ENCODE data around the gene MGLL. TPM values are rescaled to one million over a fixed set of nuclear protein-coding genes. Genes with fewer than 3 reads are reported as not detected.
A peak's percentile ranks its signal among the peaks of the same experiment; 100 is the strongest.

The MGLL gene
- 100 to 1,000 TPM; 212 to 515 (median 221) TPM for total RNA-seq
- long read RNA-seq, donor 1, full-length matches to known transcripts, result 166 of 450 reads
- long read RNA-seq, donor 1, partial matches to known transcripts, result 20 of 450 reads
- long read RNA-seq, donor 1, other reads (novel, unspliced or antisense), result 264 of 450 reads
- long read RNA-seq, donor 2, full-length matches to known transcripts, result 112 of 277 reads
- long read RNA-seq, donor 2, partial matches to known transcripts, result 12 of 277 reads
- long read RNA-seq, donor 2, other reads (novel, unspliced or antisense), result 153 of 277 reads

- H3K9me3 ChIP-seq, result no peaks in the 10 kb centered on the region
- intact Hi-C loops (cut with DNase I, micrococcal nuclease), result no loop called here
- peaks cover 27% of the 10 kb centered on the region for H3K4me1 ChIP-seq (ENCODE audit: low read depth)
- ATAC-seq, result peak; percentile 35
- H3K36me3 ChIP-seq (ENCODE audit: low read depth), result no peaks in the 10 kb centered on the region
- H3K4me3 ChIP-seq, result peak within 1 kb of the TSS; percentile 49
- peak in 2 of 3 donors; percentile 67 to 77 for DNase-seq
- TF ChIP-seq, protein P1, sequence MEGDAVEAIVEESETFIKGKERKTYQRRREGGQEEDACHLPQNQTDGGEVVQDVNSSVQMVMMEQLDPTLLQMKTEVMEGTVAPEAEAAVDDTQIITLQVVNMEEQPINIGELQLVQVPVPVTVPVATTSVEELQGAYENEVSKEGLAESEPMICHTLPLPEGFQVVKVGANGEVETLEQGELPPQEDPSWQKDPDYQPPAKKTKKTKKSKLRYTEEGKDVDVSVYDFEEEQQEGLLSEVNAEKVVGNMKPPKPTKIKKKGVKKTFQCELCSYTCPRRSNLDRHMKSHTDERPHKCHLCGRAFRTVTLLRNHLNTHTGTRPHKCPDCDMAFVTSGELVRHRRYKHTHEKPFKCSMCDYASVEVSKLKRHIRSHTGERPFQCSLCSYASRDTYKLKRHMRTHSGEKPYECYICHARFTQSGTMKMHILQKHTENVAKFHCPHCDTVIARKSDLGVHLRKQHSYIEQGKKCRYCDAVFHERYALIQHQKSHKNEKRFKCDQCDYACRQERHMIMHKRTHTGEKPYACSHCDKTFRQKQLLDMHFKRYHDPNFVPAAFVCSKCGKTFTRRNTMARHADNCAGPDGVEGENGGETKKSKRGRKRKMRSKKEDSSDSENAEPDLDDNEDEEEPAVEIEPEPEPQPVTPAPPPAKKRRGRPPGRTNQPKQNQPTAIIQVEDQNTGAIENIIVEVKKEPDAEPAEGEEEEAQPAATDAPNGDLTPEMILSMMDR (IDR thresholded peaks at IDR 0.05), result no peak
These were observed at the start of gene MGLL for GRCh38 chr3:127822041-127822681. TSS of gene MGLL (minus strand) at chr3:127822515. CDS start at chr3:127822318, 197 bp downstream.

- intact Hi-C loops (cut with DNase I, micrococcal nuclease), result no loop called here
- ATAC-seq, result no peak
- Histone ChIP-seq H3K9me3 (no peaks in the 10 kb centered on the region), H3K4me3 (no peak overlapping the region), H3K36me3 (ENCODE audit: low read depth) (no peaks in the 10 kb centered on the region), H3K4me1 (ENCODE audit: low read depth) (no peaks in the 10 kb centered on the region)
- TF ChIP-seq, protein P1 (IDR thresholded peaks at IDR 0.05), result no peak
- no peak for DNase-seq
These were observed 47.8 kb upstream of the MGLL start for GRCh38 chr3:127870156-127870555.

- intact Hi-C loops (cut with DNase I, micrococcal nuclease), result no loop called here
- H3K4me1 ChIP-seq (ENCODE audit: low read depth), result no peaks in the 10 kb centered on the region
- H3K4me3 ChIP-seq, result no peak overlapping the region
- no peak for ATAC-seq
- no peaks in the 10 kb centered on the region for H3K36me3 ChIP-seq (ENCODE audit: low read depth)
- DNase-seq, result no peak
- TF ChIP-seq, protein P1 (IDR thresholded peaks at IDR 0.05), result no peak
- no peaks in the 10 kb centered on the region for H3K9me3 ChIP-seq
These were observed 45.7 kb upstream of the MGLL start for GRCh38 chr3:127867986-127868385.

DNA sequence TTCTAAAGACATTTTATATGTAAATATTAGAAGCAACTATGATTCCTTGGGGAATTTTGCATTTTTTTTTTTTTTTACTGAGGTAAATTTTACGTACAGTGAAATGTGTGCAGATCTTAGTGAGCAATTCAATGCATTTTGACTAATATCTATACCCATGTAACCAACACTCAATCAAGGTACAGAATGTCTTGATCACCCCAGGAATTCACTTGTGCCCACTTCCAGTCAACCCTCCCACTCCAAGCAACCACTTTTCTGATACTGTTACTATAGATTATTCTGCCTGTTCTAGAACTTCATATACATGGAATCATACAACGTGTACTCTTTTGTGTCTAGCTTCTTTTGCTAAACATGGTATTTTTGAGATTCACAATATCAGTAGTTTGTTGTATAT is 45.1 kb upstream of the MGLL start:
- intact Hi-C loops (cut with DNase I, micrococcal nuclease), result no loop called here
- ATAC-seq, result no peak

DNA sequence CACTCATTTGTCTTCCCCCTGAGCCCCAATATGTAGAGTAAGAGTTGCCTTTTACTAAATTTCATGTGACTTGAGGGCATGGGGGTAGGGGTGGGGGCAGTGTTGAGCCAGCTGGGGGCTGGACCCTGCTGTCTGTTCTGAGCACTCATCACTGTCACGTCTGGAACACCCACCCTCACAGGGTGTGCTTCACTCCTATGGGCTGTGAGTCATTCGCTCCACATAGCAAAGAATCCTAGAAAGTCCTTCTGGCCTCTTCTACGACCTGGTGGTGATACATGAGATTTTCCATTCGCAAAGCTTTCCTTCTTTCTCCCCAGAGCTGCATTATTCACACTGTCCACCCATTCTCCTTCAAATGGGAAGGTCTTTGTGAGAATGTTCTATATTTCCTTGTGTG is 43.6 kb upstream of the MGLL start:
- H3K9me3 ChIP-seq, result no peaks in the 10 kb centered on the region
- H3K36me3 ChIP-seq (ENCODE audit: low read depth), result no peaks in the 10 kb centered on the region
- TF ChIP-seq, protein P1 (IDR thresholded peaks at IDR 0.05), result no peak
- ATAC-seq, result no peak
- H3K4me1 ChIP-seq (ENCODE audit: low read depth), result no peaks in the 10 kb centered on the region
- DNase-seq, result no peak
- H3K4me3 ChIP-seq, result no peak overlapping the region
- intact Hi-C loops (cut with DNase I, micrococcal nuclease), result no loop called here

More for the DNA sequence above, 45.1 kb upstream of the MGLL start:
- DNase-seq, result no peak
- Histone ChIP-seq H3K4me1 (ENCODE audit: low read depth) (no peaks in the 10 kb centered on the region), H3K4me3 (no peak overlapping the region), H3K9me3 (no peaks in the 10 kb centered on the region), H3K36me3 (ENCODE audit: low read depth) (no peaks in the 10 kb centered on the region)
- TF ChIP-seq, protein P1 (IDR thresholded peaks at IDR 0.05), result no peak

Data from mucosa of descending colon (tissue), 3 donors.